ENCODE results near the gene YIPF2.
"Not testable (repeated sequence)": the region's sequence is repeated elsewhere in the genome, so short reads cannot be mapped to it uniquely, and the experiment has no call there.

YIPF2 gene

DNA sequence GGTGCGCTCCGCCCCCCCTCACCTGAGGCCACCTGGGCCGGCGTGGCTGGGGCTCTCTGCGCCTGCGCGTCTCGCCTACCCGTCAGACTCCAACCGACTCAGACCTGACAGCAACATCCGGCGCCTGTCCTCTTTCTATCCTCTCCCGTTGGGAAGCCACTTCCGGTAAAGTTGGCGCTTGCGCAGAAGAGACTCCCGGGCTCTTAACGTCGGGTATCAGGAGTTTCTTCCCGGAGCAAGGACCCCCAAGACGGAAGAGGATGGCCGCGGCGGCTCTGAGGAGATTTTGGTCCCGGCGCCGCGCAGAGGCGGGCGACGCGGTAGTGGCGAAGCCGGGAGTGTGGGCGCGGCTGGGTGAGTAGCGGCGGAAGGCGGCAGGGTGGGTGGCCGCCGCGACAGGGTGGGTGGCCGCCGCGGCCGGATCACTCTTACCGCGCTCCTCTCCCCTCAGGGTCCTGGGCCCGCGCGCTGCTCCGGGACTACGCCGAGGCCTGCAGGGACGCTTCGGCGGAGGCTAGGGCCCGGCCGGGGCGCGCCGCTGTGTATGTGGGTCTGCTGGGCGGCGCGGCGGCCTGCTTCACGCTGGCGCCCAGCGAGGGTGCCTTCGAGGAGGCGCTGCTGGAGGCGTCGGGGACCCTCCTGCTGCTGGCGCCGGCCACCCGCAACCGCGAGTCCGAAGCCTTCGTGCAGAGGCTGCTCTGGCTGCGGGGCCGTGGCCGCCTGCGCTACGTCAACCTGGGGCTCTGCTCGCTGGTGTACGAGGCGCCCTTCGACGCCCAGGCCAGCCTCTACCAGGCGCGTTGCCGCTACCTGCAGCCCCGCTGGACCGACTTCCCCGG is at the start of gene YIPF2, which contains the start of gene TIMM29:
TSS of gene YIPF2 (minus strand) at position 77 of the 839 bp plus-strand sequence. CDS start 229 bp downstream, outside the sequence.
TSS of gene TIMM29 (plus strand) at position 249 of the 839 bp plus-strand sequence. CDS start at position 261, 12 bp downstream.
- peak; percentile 92 for DNase-seq (ENCODE audit: low read depth)

- DNase-seq (ENCODE audit: low read depth), result no peak
Measured at GRCh38 chr19:10977742-10978092, 49.3 kb upstream of the YIPF2 start.

DNA sequence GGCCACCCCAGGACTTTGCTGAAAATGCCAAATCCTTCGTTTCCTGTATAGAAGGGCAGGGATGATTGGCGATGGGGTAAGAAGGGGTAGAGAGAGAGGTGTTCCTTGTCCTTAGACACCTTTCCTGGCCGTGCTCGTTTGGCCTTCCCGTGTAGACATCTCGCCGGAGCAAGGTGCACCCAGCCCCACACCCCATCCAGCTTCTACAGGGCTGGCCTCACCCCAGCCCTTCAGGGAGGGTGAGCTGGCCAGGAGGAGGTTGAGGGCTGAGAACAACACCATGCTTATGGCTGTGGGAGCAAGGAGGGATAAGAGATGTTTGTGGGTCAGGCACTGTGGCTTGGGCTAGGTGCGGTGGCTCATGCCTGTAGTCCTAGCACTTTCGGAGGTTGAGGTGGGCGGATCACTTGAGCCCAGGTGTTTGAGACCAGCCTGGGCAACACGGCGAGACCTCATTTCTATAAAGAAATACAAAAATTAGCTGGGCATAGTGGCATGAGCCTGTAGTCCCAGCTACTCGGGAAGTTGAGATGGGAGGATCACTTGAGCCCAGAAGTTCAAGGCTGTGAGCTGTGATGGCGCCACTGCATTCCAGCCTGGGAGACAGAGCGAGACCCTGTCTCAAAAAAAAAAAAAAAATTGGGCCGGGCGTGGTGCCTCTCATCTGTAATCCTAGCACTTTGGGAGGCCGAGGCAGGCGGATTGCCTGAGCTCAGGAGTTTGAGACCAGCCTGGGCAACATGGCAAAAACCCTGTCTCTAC is 47.9 kb upstream of the YIPF2 start:
- no peak for DNase-seq (ENCODE audit: low read depth)

DNA sequence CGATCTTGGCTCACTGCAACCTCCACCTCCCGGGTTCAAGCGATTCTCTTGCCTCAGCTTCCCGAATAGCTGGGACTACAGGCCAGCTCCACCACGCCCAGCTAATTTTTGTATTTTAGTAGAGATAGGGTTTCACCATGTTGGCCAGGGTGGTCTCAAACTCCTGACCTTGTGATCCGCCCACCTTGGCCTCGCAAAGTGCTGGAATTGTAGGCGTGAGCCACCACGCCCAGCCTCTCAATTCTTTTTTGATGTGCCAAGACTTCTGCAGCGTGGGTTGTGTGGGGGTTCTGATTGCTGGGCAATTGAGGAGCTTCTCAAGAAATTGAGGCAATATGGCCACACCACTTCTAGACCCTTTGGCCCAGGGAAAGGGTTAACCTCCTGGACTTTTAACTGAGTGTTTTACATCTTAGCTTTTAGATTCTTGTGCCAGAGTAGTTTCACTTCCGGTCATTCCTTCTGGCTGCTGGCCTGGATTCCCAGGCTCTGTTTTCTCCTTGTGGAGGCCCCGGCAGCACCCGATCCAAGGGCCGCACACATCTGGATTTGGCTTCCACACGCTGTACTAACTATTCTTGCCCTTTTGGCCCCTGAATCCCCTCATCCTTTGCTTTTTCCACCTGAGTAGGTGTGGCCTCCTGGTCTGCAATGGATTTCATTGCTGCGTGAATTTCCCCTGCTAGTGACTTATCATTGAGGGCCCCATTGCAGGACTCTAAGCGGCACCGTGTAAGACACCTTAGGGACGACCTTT is 47.1 kb upstream of the YIPF2 start:
- DNase-seq (ENCODE audit: low read depth), result no peak

DNA sequence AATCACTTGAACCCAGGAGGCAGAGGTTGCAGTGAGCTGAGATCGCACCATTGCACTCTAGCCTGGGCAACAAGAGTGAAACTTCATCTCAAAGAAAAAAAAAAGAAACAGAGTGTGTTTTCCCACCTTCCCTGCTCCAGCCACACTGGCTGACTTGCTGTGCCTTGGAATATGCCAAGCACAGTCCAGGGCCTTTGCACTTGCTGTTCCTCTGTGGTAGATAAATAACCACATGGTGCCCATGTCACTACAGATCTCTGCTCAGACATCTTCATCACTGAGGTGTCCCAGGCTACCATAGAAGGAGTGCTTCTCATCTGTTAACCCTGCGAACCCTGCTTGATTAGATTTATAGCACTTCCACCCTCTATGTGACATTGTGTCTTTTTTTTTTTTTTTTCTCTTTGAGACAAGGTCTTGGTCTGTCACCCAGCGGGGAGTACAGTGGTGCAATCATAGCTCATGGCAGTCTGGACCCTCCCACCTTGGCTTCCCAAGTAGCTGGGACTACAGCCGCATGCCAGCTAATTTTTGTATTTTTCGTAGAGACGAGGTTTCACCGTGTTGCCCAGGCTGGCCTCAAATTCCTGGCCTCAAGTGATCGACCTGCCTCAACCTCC is 42.8 kb upstream of the YIPF2 start:
- DNase-seq (ENCODE audit: low read depth), result no peak

DNA sequence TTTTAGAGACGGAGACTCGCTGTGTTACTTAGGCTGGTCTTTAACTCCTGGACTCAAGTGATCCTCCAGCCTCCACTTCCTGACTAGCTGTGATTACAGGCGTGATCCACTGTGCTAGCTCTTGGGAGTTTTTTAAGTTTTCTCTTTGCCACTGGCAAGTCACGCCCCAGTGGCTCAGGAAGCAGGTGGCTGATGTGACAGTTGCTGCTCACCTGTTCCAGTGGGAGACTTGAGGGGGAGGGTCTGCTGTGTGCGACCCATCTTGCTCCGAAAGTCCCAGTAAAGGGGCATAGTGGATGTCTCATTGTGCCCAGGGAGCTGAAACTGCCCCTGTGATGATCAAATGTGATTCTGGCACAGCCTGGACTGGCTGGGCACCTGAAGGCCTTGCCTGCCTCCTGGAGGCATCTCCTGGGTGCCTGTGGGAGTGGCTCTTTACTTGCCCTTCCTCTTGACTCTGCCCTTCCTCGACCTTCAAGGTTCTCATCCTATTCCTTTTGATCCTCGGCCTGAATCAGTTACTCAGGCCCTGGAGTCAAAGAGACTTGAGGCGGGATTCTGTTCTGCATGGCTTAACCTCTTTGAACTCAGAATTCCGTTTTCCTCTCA is 40.2 kb upstream of the YIPF2 start:
- no peak for DNase-seq (ENCODE audit: low read depth)

DNA sequence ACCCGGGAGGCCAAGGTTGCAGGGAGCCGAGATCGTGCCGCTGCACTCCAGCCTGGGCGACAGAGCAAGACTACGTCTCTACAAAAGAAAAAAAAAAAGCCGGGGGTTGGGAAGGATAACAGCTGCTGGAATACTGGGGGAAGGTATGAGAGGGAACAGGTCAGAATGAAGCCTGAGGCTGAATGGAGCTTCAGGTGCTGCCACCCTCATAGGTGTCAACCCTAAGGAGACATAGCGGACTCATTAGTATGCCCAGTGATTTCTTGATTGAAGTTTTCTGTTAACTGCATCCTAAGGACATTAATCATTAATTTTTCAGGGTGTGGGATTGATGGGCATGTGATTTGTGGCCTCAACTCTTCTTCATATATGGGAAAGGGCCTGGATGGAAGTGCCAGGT is 38.4 kb upstream of the YIPF2 start:
- no peak for DNase-seq (ENCODE audit: low read depth)

DNA sequence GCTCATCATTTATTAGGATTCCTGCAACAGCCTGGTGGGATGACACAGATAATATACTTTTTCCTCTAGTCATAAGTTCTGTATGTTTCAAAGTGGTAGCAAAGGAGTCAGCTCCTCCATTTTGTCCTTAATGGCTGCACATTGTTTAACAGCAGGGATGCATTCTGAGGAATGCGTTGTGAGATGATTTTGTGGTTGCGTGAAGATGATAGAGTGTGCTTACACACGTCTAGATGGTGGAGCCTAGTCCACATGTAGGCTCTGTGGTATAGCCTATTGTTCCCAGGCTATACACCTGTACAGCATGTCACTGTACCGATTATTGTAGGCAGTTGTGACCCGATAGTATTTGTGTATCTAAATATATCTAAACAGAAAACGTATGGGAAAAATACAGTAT is 37.0 kb upstream of the YIPF2 start:
- DNase-seq (ENCODE audit: low read depth), result no peak

DNA sequence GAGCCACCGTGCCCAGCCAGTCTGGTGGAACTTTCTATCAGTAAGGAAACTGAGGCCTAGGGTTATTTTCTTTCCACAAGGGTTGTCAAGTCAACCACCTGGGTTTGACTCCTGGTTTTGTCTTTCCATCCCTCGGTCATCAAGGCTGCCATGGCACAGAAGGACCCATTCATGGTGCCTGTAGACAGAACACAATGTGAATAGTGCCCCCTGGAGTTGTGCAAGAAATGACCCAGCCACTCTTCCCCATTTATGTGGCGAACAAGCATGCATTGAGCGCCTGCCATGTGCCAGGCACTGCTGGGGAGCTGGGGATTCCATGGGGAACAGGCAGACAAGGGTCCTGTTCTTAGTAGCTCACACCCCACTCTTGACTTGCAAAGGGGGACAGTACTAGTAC is 36.5 kb upstream of the YIPF2 start:
- no peak for DNase-seq (ENCODE audit: low read depth)

- DNase-seq (ENCODE audit: low read depth), result no peak
Measured at GRCh38 chr19:10963865-10964264, 35.4 kb upstream of the YIPF2 start.

DNA sequence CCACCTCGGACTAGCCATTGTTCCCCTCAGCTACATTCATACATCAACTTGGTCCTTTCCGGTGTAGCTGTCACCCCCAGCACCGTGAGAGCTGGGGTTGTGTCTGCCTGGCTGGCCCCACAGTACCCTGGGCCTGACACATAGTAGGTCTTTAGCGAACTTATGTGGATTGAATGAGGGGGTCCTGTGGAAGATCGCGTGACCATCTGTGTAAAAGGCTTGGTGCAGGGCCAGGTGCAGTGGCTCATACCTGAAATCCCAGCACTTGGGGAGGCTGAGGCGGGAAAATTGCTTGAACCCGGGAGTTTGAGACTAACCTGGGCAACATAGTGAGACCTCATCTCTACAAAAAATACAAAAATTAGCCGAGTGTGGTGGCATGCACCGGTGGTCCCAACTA is 34.4 kb upstream of the YIPF2 start:
- DNase-seq (ENCODE audit: low read depth), result no peak

DNA sequence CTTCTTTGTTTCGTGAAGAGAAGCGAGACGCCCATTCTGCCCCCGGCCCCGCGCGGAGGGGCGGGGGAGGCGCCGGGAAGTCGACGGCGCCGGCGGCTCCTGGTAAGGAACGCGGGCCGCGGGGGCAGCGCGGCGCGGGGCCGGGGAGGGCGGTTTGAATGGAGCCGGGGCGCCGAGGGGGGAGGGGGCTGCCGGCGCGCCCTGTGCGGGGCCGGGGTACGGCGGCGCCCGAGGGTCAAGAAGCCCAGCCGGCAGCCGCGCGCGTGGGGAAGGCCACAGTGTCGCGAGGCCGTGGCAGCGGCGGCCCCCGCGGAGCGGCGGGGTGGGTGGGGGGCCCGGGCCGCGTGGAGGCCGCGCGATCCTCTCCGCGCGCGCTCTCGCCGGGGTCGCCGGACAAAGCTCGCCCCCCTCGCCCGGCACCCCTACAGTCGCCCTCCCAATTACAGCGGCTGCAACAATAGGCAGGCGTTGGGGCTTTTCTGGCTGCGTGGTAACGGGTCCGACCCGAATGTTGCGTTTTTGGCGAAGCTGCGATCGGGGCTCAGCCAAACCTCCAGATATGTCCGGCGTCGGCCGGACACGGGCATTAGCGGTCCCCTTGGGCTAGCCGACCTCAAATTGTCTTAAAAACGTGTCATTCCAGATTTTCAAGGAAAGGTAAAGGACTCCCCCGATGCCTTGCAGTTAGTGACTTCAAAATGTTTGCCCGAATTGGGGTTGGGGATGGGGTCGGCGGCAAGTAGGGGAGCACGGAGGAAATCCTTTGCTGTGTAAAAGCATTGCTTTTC is 32.8 kb upstream of the YIPF2 start:
- DNase-seq (ENCODE audit: low read depth), result no peak

DNA sequence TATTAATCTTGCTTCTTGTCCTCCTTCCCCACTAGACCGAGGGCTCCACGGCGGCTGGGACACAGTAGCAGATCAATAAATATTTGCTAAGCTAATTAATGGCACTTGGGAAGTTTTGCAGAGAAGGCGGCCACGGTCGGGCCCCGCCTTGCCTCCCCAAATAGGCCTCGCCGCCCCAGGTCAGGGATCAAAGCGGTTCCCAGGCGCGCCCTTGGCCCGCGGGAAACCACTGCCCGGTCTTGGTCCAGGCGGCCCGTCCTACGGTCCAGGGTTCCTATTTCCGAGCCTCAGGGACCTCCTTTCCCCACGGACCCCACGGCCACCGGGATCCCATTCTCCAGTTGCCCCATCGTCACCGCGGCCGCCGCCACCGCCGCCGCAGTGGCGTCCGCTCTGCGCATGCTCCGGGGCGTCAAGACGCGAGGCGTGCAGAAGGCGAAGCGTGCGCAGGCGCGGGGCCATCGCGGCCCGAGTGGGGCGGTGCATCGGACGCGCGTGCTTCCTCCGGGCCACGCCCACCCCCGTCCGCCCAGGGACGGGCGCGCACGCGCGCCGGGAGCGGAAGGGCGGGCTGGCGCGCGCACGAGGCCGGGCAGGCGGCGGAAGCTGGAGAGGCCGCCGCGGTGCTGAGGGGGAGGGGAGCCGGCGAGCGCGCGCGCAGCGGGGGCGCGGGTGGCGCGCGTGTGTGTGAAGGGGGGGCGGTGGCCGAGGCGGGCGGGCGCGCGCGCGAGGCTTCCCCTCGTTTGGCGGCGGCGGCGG is 32.1 kb upstream of the YIPF2 start, which contains the start of gene SMARCA4:
TSS of gene SMARCA4 (plus strand) at position 717 of the 759 bp plus-strand sequence. CDS start 23,122 bp downstream, outside the sequence.
- DNase-seq (ENCODE audit: low read depth), result peak; percentile 93

DNA sequence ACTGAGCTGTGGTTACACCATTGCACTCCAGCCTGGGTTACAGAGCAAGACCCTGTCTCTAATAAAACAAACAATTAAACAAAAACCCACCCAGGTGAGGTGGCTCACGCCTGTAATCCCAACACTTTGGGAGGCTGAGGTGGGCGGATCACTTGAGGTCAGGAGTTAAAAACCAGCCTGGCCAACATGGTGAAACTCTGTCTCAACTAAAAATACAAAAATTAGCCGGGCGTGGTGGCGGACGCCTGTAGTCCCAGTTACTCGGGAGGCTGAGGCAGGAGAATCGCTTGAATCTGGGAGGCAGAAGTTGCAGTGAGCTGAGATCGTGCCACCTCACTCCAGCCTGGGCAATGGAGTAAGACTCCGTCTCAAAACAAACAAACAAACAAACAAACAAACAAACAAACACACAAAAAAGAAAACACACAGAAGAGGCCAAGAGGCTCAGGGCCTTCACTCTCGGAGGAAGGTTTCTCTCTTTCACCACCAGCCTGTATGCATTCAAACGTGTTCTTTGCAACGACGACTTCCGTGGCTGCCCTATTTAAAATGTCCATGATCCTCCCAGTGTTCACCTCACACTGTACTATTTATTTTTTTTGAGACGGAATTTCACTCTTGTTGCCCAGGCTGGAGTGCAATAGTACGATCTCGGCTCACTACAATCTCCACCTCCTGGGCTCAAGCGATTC is 31.0 kb upstream of the YIPF2 start:
- not testable (repeated sequence) for DNase-seq (ENCODE audit: low read depth)

DNA sequence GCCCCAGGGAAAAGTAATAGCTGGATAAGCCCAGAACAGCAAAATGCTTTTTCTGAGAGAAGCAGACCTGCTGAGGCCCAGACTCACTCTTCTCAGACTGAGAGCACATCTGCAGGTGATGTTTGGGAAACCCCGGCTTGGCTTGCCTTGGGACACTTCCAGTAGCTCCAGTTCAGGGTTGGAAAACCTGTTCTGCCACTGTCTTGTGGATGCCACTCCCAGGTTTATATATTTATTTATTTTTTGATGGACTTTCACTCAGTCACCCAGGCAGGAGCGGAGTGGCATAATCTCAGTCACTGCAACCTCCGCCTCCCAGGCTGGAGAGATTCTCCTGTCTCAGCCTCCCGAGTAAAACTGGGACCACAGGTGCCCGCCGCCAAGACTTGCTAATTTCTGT is 24.4 kb upstream of the YIPF2 start:
- no peak for DNase-seq (ENCODE audit: low read depth)

DNA sequence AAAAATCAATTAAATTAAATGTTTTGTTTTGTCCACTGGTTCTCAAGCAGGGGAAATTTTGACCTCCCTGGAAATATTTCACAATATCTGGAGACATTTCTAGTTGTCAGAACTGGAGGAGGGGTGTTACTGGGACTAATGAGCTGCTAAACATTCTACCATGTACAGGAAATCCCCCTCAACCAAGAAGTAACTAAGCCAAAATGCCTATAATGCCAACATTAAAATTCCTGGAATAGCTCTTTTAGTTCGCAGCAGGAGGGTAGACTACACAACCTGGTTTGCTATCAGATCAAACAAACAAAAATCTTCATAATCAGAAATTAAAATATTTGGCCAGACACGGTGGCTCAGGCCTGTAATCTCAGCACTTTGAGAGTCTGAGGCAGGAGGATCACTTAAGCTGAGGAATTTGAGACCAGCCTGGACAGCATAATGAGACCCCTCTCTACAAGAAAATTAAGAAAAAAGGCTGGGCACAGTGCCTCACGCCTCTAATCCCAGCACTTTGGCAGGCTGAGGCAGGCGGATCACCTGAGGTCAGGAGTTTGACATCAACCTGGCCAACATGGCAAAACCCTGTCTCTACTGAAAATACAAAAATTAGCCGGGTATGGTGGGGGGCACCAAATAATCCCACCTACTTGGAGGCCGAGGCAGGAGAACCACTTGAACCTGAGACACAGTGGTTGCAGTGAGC is 18.7 kb upstream of the YIPF2 start:
- DNase-seq (ENCODE audit: low read depth), result no peak

DNA sequence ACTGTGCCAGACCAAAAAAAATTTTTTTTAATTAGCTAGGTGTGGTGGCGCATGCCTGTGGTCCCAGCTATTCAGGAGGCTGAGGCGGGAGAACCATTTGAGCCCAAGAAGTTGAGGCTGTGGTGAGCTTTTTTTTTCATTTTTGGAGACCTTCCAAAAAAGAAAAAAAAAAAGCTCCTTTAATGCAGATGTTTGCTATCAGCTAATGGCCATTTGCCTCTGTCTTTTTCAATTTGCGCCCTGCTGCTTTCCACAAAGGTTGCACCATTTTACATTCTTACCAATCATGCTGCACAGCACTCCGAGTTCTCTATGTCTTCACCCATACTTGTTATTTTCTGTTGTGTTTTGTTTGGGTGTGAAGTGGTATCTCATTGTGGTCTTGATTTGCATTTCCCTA is 16.8 kb upstream of the YIPF2 start:
- DNase-seq (ENCODE audit: low read depth), result no peak

DNA sequence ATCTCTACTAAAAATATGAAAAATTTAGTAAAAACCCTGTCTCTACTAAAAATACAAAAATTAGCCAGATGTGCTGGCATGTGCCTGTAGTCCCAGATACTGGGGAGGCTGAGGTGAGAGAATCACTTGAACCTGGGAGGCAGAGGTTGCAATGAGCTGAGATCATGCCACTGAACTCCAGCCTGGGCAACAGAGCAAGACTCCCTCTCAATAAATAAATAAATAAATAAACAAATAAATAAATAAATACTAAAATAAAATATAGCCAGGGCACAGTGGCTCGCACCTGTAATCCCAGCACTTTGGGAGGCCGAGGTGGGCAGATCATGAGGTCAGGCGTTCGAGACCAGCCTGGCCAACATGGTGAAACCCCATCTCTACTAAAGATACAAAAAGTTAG is 15.0 kb upstream of the YIPF2 start:
- not testable (repeated sequence) for DNase-seq (ENCODE audit: low read depth)

DNA sequence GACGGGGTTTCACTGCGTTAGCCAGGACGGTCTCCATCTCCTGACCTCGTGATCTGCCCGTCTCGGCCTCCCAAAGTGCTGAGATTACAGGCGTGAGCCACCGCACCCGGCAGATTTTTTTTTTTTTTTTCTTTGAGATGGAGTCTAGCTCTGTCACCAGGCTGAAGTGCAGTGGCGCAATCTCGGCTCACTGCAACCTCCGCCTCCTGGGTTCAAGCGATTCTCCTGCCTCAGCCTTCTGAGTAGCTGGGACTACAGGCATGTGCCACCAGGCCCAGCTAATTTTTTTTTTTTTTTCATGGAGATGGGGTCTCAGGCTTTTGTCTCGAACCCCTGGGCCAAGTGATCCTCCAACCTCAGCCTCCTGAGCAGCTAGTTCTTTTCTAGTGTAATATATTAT is 13.2 kb upstream of the YIPF2 start:
- not testable (repeated sequence) for DNase-seq (ENCODE audit: low read depth)
